H1 (cell line): Measurements from ENCODE around the gene SPOPL. TPM values are rescaled to one million over a fixed set of nuclear protein-coding genes. Genes with fewer than 3 reads are reported as not detected.

ENCODE experiments used
- CTCF ChIA-PET: fragments of 300-600 bp; sonication (Branson Sonifier 250); formaldehyde crosslinking; loops from one replicate; lab custom pipeline; 2021; ENCODE audit not compliant: partially characterized antibody; lab: Charles Lee
- POLR2A ChIA-PET: fragments of 300-600 bp; sonication (Branson Sonifier 250); formaldehyde crosslinking; loops from one replicate; lab custom pipeline; 2021; ENCODE audit warnings: inconsistent platforms; ENCODE audit not compliant: partially characterized antibody; lab: Charles Lee
- DNase-seq, 2 experiments: peaks; one replicate each; pipeline versions ENCODE4 v3.0.0 to v3.0.0-alpha.2; 2010 to 2022; ENCODE audit warnings: low spot score in 2 of 2, low read depth in 1 of 2, mixed read lengths in 1 of 2
- FAIRE-seq: peaks from 2 replicates; lab custom pipeline; 2011; peaks lifted over from hg19 to GRCh38; lab: Jason Lieb, UNC
- H2AFZ ChIP-seq: 2 replicates; pipeline ENCODE4 v1.8.1; 2012; ENCODE audit warnings: low read length, inconsistent platforms
- H2AK5ac ChIP-seq: 2 replicates; pipeline ENCODE4 v1.6.1; 2013; ENCODE audit warnings: low read depth, low read length
- H2BK120ac ChIP-seq: replicated peaks from 2 replicates; pipeline ENCODE3; 2013; ENCODE audit warnings: low read depth, low read length, inconsistent platforms
- H2BK12ac ChIP-seq: 2 replicates; pipeline ENCODE4 v1.6.1; 2013; ENCODE audit warnings: low read depth, low read length
- H2BK15ac ChIP-seq: 2 replicates; pipeline ENCODE4 v1.6.1; 2013; ENCODE audit warnings: low read length
- H2BK20ac ChIP-seq: 2 replicates; pipeline ENCODE4 v1.6.1; 2013; ENCODE audit warnings: low read length
- H2BK5ac ChIP-seq: 2 replicates; pipeline ENCODE4 v1.6.1; 2013; ENCODE audit warnings: low read depth, low read length
- H3K14ac ChIP-seq: 2 replicates; pipeline ENCODE4 v1.6.1; 2013; ENCODE audit warnings: inconsistent platforms; ENCODE audit not compliant: insufficient read length
- H3K18ac ChIP-seq: 2 replicates; pipeline ENCODE4 v1.6.1; 2013; ENCODE audit warnings: low read length; ENCODE audit errors: extremely low read depth
- H3K23ac ChIP-seq: 2 replicates; pipeline ENCODE4 v1.6.1; 2013; ENCODE audit warnings: inconsistent platforms; ENCODE audit not compliant: insufficient read length
- H3K23me2 ChIP-seq: 2 replicates; pipeline ENCODE4 v1.6.1; 2013; ENCODE audit warnings: low read depth, low read length
- H3K27ac ChIP-seq: 2 replicates; pipeline ENCODE4 v1.6.1; 2011; ENCODE audit warnings: low read depth, low read length, inconsistent platforms
- H3K27me3 ChIP-seq, 4 experiments: replicated peaks in 1 of 4; 1 replicate in 1 of 4; 2 replicates in 3 of 4; pipeline versions ENCODE4 v1.6.1 to v1.8.1; 2011 to 2013; ENCODE audit warnings: low read length in 3 of 4, mild to moderate bottlenecking in 3 of 4, inconsistent platforms in 2 of 4, mixed read lengths in 2 of 4, moderate library complexity in 1 of 4; ENCODE audit not compliant: control insufficient read depth in 3 of 4, insufficient read depth in 3 of 4; ENCODE audit errors: extremely low read depth in 1 of 4
- H3K36me3 ChIP-seq, 4 experiments: 2 replicates each; pipeline versions ENCODE4 v1.6.1 to v1.8.1; 2011 to 2013; ENCODE audit warnings: mild to moderate bottlenecking in 4 of 4, low read length in 3 of 4, moderate library complexity in 2 of 4, control low read depth in 1 of 4, inconsistent platforms in 1 of 4; ENCODE audit not compliant: insufficient read depth in 4 of 4, control insufficient read depth in 2 of 4
- H3K4ac ChIP-seq: replicated peaks from 2 replicates; pipeline ENCODE3; 2013; ENCODE audit warnings: low read length, low read depth, mixed read lengths, inconsistent platforms; ENCODE audit not compliant: insufficient read length
- H3K4me1 ChIP-seq, 4 experiments: replicated peaks in 1 of 4; 1 replicate in 1 of 4; 2 replicates in 3 of 4; pipeline versions ENCODE4 v1.6.1 to v1.8.1; 2011 to 2013; ENCODE audit warnings: low read length in 3 of 4, inconsistent platforms in 2 of 4, mixed read lengths in 1 of 4; ENCODE audit not compliant: insufficient read depth in 4 of 4, control insufficient read depth in 3 of 4
- H3K4me2 ChIP-seq, 2 experiments: 2 replicates each; pipeline versions ENCODE4 v1.6.1 to v1.8.1; 2011 to 2013; ENCODE audit warnings: low read depth in 2 of 2, low read length in 2 of 2, control low read depth in 1 of 2, inconsistent platforms in 1 of 2, mild to moderate bottlenecking in 1 of 2; ENCODE audit not compliant: insufficient read depth in 1 of 2
- H3K4me3 ChIP-seq, 4 experiments: fragments of 200-600, 300-600 bp in 1 of 4; sonication (generic), shearing (Covaris generic), sonication (Bioruptor Twin) in 1 of 4; 2 replicates each; pipeline versions ENCODE4 v1.5.1 to v1.8.1; 2011 to 2016; ENCODE audit warnings: low read length in 4 of 4, low read depth in 3 of 4, control low read depth in 2 of 4, inconsistent platforms in 2 of 4, mild to moderate bottlenecking in 2 of 4, mixed read lengths in 1 of 4, moderate library complexity in 1 of 4; ENCODE audit not compliant: insufficient read depth in 2 of 4; ENCODE audit errors: extremely low read depth in 1 of 4
- H3K56ac ChIP-seq: replicated peaks from 2 replicates; pipeline ENCODE3; 2013; ENCODE audit warnings: low read depth, mild to moderate bottlenecking, mixed read lengths, low read length, inconsistent platforms; ENCODE audit not compliant: insufficient read length
- H3K79me1 ChIP-seq: 2 replicates; pipeline ENCODE4 v1.6.1; 2013; ENCODE audit warnings: low read depth, low read length, control low read depth
- H3K79me2 ChIP-seq, 2 experiments: 2 replicates each; pipeline versions ENCODE4 v1.6.1 to v1.8.1; 2012 to 2013; ENCODE audit warnings: low read length in 2 of 2, mild to moderate bottlenecking in 2 of 2, inconsistent platforms in 1 of 2; ENCODE audit not compliant: insufficient read depth in 2 of 2, control insufficient read depth in 1 of 2
- H3K9ac ChIP-seq, 4 experiments: replicated peaks in 1 of 4; 1 replicate in 1 of 4; 2 replicates in 3 of 4; pipeline versions ENCODE4 v1.6.1 to v1.8.1; 2011 to 2013; ENCODE audit warnings: low read depth in 3 of 4, low read length in 3 of 4, control low read depth in 2 of 4, mild to moderate bottlenecking in 2 of 4, moderate library complexity in 2 of 4, inconsistent platforms in 1 of 4; ENCODE audit errors: extremely low read depth in 1 of 4
- H3K9me3 ChIP-seq, 2 experiments: 2 replicates each; pipeline versions ENCODE4 v1.6.1 to v1.8.1; 2012 to 2013; ENCODE audit warnings: mild to moderate bottlenecking in 2 of 2, moderate library complexity in 2 of 2, control low read depth in 1 of 2, inconsistent platforms in 1 of 2, low read depth in 1 of 2, low read length in 1 of 2, mixed read lengths in 1 of 2; ENCODE audit not compliant: insufficient read depth in 2 of 2
- H4K20me1 ChIP-seq, 2 experiments: replicated peaks in 1 of 2; 2 replicates each; pipeline versions ENCODE3 to v1.8.1; 2011 to 2013; ENCODE audit warnings: inconsistent platforms in 2 of 2, low read length in 2 of 2, mild to moderate bottlenecking in 1 of 2; ENCODE audit not compliant: insufficient read depth in 2 of 2, control insufficient read depth in 1 of 2
- H4K5ac ChIP-seq: 2 replicates; pipeline ENCODE4 v1.6.1; 2013; ENCODE audit warnings: low read length, low read depth, mixed read lengths, inconsistent platforms; ENCODE audit not compliant: insufficient read length
- H4K8ac ChIP-seq: 2 replicates; pipeline ENCODE4 v1.8.0; 2013; ENCODE audit warnings: mild to moderate bottlenecking, moderate library complexity, low read length, inconsistent platforms; ENCODE audit not compliant: insufficient read depth; ENCODE audit errors: extremely low read depth
- H4K91ac ChIP-seq: replicated peaks from 2 replicates; pipeline ENCODE3; 2013; ENCODE audit warnings: low read length, mixed read lengths, inconsistent platforms; ENCODE audit not compliant: insufficient read length
- CEBPB ChIP-seq: IDR thresholded peaks from 2 replicates; pipeline ENCODE4 v1.6.1; 2012; ENCODE audit warnings: low read depth, low read length
- GABPA ChIP-seq: IDR thresholded peaks from 2 replicates; pipeline ENCODE4 v1.6.1; 2011; ENCODE audit warnings: mild to moderate bottlenecking, low read length, moderate library complexity, borderline replicate concordance; ENCODE audit not compliant: insufficient read depth
- GTF2F1 ChIP-seq: IDR thresholded peaks from 2 replicates; pipeline ENCODE4 v1.6.1; 2012; ENCODE audit warnings: low read depth, low read length, improper control_type of control experiment, borderline replicate concordance
- JUND ChIP-seq: IDR thresholded peaks from 2 replicates; pipeline ENCODE4 v1.6.1; 2011; ENCODE audit warnings: mild to moderate bottlenecking, improper control_type of control experiment, low read length
- KDM4A ChIP-seq: IDR thresholded peaks from one replicate; pipeline ENCODE4 v1.7.1; 2012; ENCODE audit warnings: low read depth, mild to moderate bottlenecking, moderate library complexity, low read length, inconsistent platforms; ENCODE audit not compliant: severe bottlenecking
- POLR2AphosphoS5 ChIP-seq: IDR thresholded peaks from 2 replicates; pipeline ENCODE4 v1.6.1; 2011; ENCODE audit warnings: low read depth, low read length
- RFX5 ChIP-seq: IDR thresholded peaks from 2 replicates; pipeline ENCODE4 v1.6.1; 2011; ENCODE audit warnings: low read depth, low read length, improper control_type of control experiment, borderline replicate concordance
- SIX5 ChIP-seq: IDR thresholded peaks from 2 replicates; pipeline ENCODE4 v1.6.1; 2011; ENCODE audit warnings: mild to moderate bottlenecking, low read depth, low read length
- WGBS, 2 experiments: shearing (Covaris generic) in 1 of 2; methylation state at CpG; one replicate each; pipeline versions ENCODE4 v1.1.6 to v1.1.7; 2013 to 2015; ENCODE audit warnings: low lambda C conversion rate in 2 of 2, mixed read lengths in 2 of 2, inconsistent platforms in 1 of 2, low coverage in 1 of 2, missing lambda C conversion rate in 1 of 2; ENCODE audit not compliant: insufficient replicate concordance in 2 of 2, insufficient coverage in 1 of 2, insufficient read length in 1 of 2; ENCODE audit errors: extremely low coverage in 1 of 2, missing lambda C conversion rate in 1 of 2; 5-methylcytosine and 5-hydroxymethylcytosine counted together
- polyA plus RNA-seq, 7 experiments: library from polyadenylated mRNA; depleted of rRNA in 3 of 7; stranded (reverse) in 5 of 7; unstranded in 2 of 7; fragments of >200 nt in 5 of 7; fragments of 200-250 nt in 2 of 7; gene quantifications; 1 replicate in 5 of 7; 2 replicates in 1 of 7; 4 replicates in 1 of 7; pipeline versions ENCODE4 v1.2.1 to v1.2.3, GENCODE V29; 2011 to 2013; ENCODE audit warnings: missing spikeins in 2 of 7, mixed read lengths in 2 of 7
- total RNA-seq: library from RNA; stranded (reverse); fragmentation: NEBNext Ultra II Directional; extraction: Animal tissue kit (Norgen Biotek cat#: 25700); gene quantifications from 2 replicates; pipeline ENCODE4 v1.2.1, GENCODE V29; 2021

The SPOPL gene
- total and polyA plus RNA-seq, 2 of the 8 experiments (the other 6 are each of a cell fraction or from before 2014, with no cell fraction given): 1.9 to 14.5 TPM

DNA sequence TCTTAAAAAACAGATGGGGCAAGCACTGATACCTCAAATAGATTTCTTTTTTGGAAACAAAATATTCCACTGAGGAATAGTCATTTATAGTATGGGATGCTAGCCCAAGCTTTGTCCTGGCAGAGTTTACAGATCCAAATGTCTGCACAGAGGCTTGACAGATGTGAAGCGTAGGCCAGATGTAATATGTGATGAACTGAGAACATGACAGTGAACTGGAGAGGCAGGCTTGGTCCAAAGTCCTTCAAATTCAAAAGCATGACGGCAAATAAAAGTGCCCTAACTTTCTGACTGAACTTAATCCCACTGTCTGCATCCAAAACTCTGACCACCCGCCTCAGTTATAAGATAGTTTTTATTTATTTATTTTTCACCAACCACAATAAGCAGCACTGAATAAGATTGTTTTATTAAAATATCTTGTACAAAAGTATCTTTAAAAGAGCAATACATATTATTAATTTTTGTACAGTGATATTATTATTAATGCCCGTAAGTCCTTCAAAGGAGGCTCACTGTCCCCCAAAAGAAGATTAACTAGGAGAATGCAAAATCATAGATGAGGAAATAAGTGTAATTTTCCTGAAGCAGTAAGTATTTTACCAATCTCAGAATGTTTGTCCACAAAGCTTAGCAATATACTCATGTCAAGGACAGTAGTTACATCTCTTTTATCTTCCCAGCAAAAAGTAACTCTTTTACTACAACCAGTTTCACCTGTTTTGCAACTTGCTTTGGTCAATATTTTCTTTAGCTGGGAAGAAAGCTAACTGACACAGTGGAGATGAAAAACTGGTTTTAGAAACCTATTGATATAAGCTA lies 10.7 kb upstream of the SPOPL start:
- H3K27ac ChIP-seq: no peak overlapping the region
- no peak overlapping the region for H2AFZ ChIP-seq
- H2AK5ac ChIP-seq: no peak overlapping the region
- H3K23me2 ChIP-seq: no peaks in the 10 kb centered on the region
- H2BK5ac ChIP-seq: no peak overlapping the region
- no peaks in the 10 kb centered on the region for H3K27me3 ChIP-seq
- H3K79me1 ChIP-seq: no peaks in the 10 kb centered on the region
- H3K23ac ChIP-seq: no peak overlapping the region
- H4K5ac ChIP-seq: no peak overlapping the region
- no peak overlapping the region for H3K18ac ChIP-seq
- H2BK12ac ChIP-seq: no peak overlapping the region
- H4K8ac ChIP-seq: no peak overlapping the region
- FAIRE-seq (no peak), DNase-seq (no peak)
- WGBS, 2 experiments: 66% methylated on average over 4 of the region's 4 CpGs; no CpG with 5 or more reads in 1 of the 2 experiments
- H2BK20ac ChIP-seq: no peak overlapping the region
- H3K36me3 ChIP-seq: no peaks in the 10 kb centered on the region
- TF ChIP-seq RFX5 (no peak), KDM4A (no peak), JUND (no peak), POLR2AphosphoS5 (no peak), GTF2F1 (no peak), GABPA (no peak), SIX5 (no peak), CEBPB (no peak)
- H3K4me1 ChIP-seq: 0 out of 7 replicates have a peak, but pooled peaks cover 0 to 2% (median 0%) of the 10 kb centered on the region in 4 experiments
- no peak overlapping the region for H3K14ac ChIP-seq
- no peaks in the 10 kb centered on the region for H3K9me3 ChIP-seq
- H4K20me1 ChIP-seq: peaks cover 0 to 1% of the 10 kb centered on the region in 2 experiments
- no peak overlapping the region for H3K56ac ChIP-seq
- no peak overlapping the region for H2BK120ac ChIP-seq
- H3K4me3 ChIP-seq: no peak overlapping the region
- no peak overlapping the region for H3K9ac ChIP-seq
- POLR2A ChIA-PET: interaction anchor here (1.1 kb wide), 1 partner anchor 10 kb away, joined by 3 read pairs; no protein-coding TSS in a partner anchor
- H3K4me2 ChIP-seq: no peak overlapping the region
- H4K91ac ChIP-seq: no peak overlapping the region
- no peak overlapping the region for H2BK15ac ChIP-seq
- CTCF ChIA-PET: interaction anchor here (0.6 to 1.1 kb wide), 2 partner anchors 28 to 112 kb away, joined by 3 read pairs; no protein-coding TSS in a partner anchor
- no peak overlapping the region for H3K4ac ChIP-seq
- H3K79me2 ChIP-seq: no peaks in the 10 kb centered on the region
